Fibroblast of lung (primary cell): ENCODE data around the gene PWWP2B. TPM values are rescaled to one million over a fixed set of nuclear protein-coding genes. Genes with fewer than 3 reads are reported as not detected.

ENCODE experiments used
- DNase-seq, 2 donors: peaks; one replicate each; pipeline versions ENCODE4 v3.0.0 to v3.0.0-alpha.2; 2010; ENCODE audit warnings: low read depth in 2 of 2
- H2AFZ ChIP-seq: 2 replicates; pipeline ENCODE4 v1.5.1; 2012; ENCODE audit warnings: low read length, control low read depth, inconsistent platforms
- H3K27ac ChIP-seq: 2 replicates; pipeline ENCODE4 v1.5.1; 2011; ENCODE audit warnings: low read length, control low read depth; ENCODE audit not compliant: insufficient read depth
- H3K27me3 ChIP-seq: 2 replicates; pipeline ENCODE4 v1.5.1; 2011; ENCODE audit warnings: mild to moderate bottlenecking, low read length; ENCODE audit not compliant: control insufficient read depth, insufficient read depth
- H3K36me3 ChIP-seq: 2 replicates; pipeline ENCODE4 v1.5.1; 2011; ENCODE audit warnings: low read length; ENCODE audit not compliant: control insufficient read depth, insufficient read depth
- H3K4me1 ChIP-seq: 2 replicates; pipeline ENCODE4 v1.5.1; 2011; ENCODE audit warnings: low read length; ENCODE audit not compliant: control insufficient read depth, insufficient read depth; ENCODE audit errors: extremely low read depth
- H3K4me2 ChIP-seq: 2 replicates; pipeline ENCODE4 v1.5.1; 2011; ENCODE audit warnings: low read length, control low read depth; ENCODE audit not compliant: insufficient read depth; ENCODE audit errors: extremely low read depth
- H3K4me3 ChIP-seq, 4 experiments: fragments of 200-600 bp in 1 of 4; sonication (generic) in 1 of 4; replicated peaks in 1 of 4; 2 replicates each; pipeline ENCODE4 v1.5.1; 2011 to 2016; ENCODE audit warnings: low read length in 4 of 4, low read depth in 3 of 4, mild to moderate bottlenecking in 3 of 4, control low read depth in 2 of 4, inconsistent platforms in 1 of 4, mixed read lengths in 1 of 4; ENCODE audit not compliant: insufficient read depth in 1 of 4; ENCODE audit errors: control extremely low read depth in 1 of 4
- H3K79me2 ChIP-seq: 2 replicates; pipeline ENCODE4 v1.5.1; 2012; ENCODE audit warnings: mild to moderate bottlenecking, low read length, inconsistent platforms; ENCODE audit not compliant: control insufficient read depth, insufficient read depth
- H3K9ac ChIP-seq: 2 replicates; pipeline ENCODE4 v1.5.1; 2011; ENCODE audit warnings: mild to moderate bottlenecking, low read length, control low read depth; ENCODE audit not compliant: insufficient read depth
- H3K9me3 ChIP-seq: 2 replicates; pipeline ENCODE4 v1.5.1; 2012; ENCODE audit warnings: low read depth, low read length; ENCODE audit not compliant: control insufficient read depth, insufficient read depth
- H4K20me1 ChIP-seq: 2 replicates; pipeline ENCODE4 v1.5.1; 2011; ENCODE audit warnings: low read length; ENCODE audit not compliant: control insufficient read depth, insufficient read depth; ENCODE audit errors: extremely low read depth
- EZH2 ChIP-seq: IDR thresholded peaks from 2 replicates; pipeline ENCODE4 v1.5.1; 2012; ENCODE audit warnings: low read length, control low read depth, mild to moderate bottlenecking; ENCODE audit errors: missing control alignments
- polyA plus RNA-seq, 2 donors: library from polyadenylated mRNA; depleted of rRNA in 1 of 2; stranded (reverse) in 1 of 2; unstranded in 1 of 2; fragments of >200 nt; gene quantifications; 2 replicates each; pipeline ENCODE4 v1.2.1, GENCODE V29; 2011 to 2012; ENCODE audit warnings: missing spikeins in 1 of 2
- total RNA-seq: library from RNA; depleted of rRNA; stranded (reverse); fragments of >200 nt; gene quantifications from 2 replicates; pipeline ENCODE4 v1.2.1, GENCODE V29; 2014
- TF ChIP-seq, protein P1 (sequence below), 2 donors: IDR thresholded peaks in 1 of 2; conservative IDR thresholded peaks in 1 of 2; 1 replicate in 1 of 2; 2 replicates in 1 of 2; pipeline ENCODE4 v1.5.1; 2011 to 2012; ENCODE audit warnings: low read length in 2 of 2, control low read depth in 1 of 2, inconsistent platforms in 1 of 2, low read depth in 1 of 2, mild to moderate bottlenecking in 1 of 2

PWWP2B gene
- total and polyA plus RNA-seq, 2 donors (not counting 1 experiment from before 2014, with no cell fraction given) = 1.5 to 15.9 TPM

- Histone ChIP-seq H3K9me3 (no peaks in the 10 kb centered on the region), H3K36me3 (no peaks in the 10 kb centered on the region), H3K9ac (no peak overlapping the region), H3K4me3 (no peak overlapping the region), H4K20me1 (no peaks in the 10 kb centered on the region), H3K4me2 (no peak overlapping the region), H3K79me2 (no peaks in the 10 kb centered on the region), H3K27ac (no peak overlapping the region), H2AFZ (no peak overlapping the region), H3K4me1 (no peaks in the 10 kb centered on the region), H3K27me3 (no peaks in the 10 kb centered on the region)
- TF ChIP-seq EZH2 = no peak
- TF ChIP-seq, protein P1, sequence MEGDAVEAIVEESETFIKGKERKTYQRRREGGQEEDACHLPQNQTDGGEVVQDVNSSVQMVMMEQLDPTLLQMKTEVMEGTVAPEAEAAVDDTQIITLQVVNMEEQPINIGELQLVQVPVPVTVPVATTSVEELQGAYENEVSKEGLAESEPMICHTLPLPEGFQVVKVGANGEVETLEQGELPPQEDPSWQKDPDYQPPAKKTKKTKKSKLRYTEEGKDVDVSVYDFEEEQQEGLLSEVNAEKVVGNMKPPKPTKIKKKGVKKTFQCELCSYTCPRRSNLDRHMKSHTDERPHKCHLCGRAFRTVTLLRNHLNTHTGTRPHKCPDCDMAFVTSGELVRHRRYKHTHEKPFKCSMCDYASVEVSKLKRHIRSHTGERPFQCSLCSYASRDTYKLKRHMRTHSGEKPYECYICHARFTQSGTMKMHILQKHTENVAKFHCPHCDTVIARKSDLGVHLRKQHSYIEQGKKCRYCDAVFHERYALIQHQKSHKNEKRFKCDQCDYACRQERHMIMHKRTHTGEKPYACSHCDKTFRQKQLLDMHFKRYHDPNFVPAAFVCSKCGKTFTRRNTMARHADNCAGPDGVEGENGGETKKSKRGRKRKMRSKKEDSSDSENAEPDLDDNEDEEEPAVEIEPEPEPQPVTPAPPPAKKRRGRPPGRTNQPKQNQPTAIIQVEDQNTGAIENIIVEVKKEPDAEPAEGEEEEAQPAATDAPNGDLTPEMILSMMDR (conservative IDR thresholded peaks at IDR 0.05 in 1 of 2, IDR thresholded peaks at IDR 0.05 in 1 of 2; ENCODE audit: low read depth in 1 of 2, low read length in 2 of 2) = no peak
- no peak for DNase-seq
These were observed 5.9 kb upstream of the PWWP2B start for GRCh38 chr10:132390921-132391675.

DNA sequence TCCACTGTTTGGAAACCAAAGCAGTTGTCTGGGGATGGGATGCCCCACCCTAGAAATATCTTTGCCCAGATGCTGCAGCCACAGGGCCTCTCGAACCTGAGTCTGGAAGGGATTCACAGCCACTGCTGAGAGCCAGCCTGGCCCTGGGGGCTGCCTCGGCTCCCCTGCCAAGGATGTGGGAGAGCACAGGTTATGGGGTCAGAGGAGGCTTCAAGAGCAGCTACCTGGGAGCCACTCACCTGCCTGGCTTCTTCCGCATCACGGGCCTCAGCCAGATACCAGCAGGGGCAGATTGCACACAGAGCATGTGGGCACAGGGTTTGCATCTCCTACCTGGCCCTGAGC is 5.4 kb upstream of the PWWP2B start:
- Histone ChIP-seq H3K27me3 (no peaks in the 10 kb centered on the region), H3K4me2 (no peak overlapping the region), H3K27ac (no peak overlapping the region), H4K20me1 (no peaks in the 10 kb centered on the region), H3K36me3 (no peaks in the 10 kb centered on the region), H3K9me3 (no peaks in the 10 kb centered on the region), H3K9ac (no peak overlapping the region), H2AFZ (no peak overlapping the region), H3K4me3 (no peak overlapping the region), H3K79me2 (no peaks in the 10 kb centered on the region), H3K4me1 (no peaks in the 10 kb centered on the region)
- TF ChIP-seq, protein P1 (conservative IDR thresholded peaks at IDR 0.05 in 1 of 2, IDR thresholded peaks at IDR 0.05 in 1 of 2; ENCODE audit: low read depth in 1 of 2, low read length in 2 of 2) = no peak
- no peak for TF ChIP-seq EZH2
- DNase-seq = no peak

GRCh38 chr10:132392184-132392800 is 4.7 kb upstream of the PWWP2B start:
- no peaks in the 10 kb centered on the region for H3K9me3 ChIP-seq
- no peaks in the 10 kb centered on the region for H3K36me3 ChIP-seq
- no peak overlapping the region for H2AFZ ChIP-seq
- H3K9ac ChIP-seq = no peak overlapping the region
- no peaks in the 10 kb centered on the region for H4K20me1 ChIP-seq
- no peak overlapping the region for H3K27ac ChIP-seq
- no peaks in the 10 kb centered on the region for H3K79me2 ChIP-seq
- TF ChIP-seq, protein P1 (conservative IDR thresholded peaks at IDR 0.05 in 1 of 2, IDR thresholded peaks at IDR 0.05 in 1 of 2; ENCODE audit: low read depth in 1 of 2, low read length in 2 of 2) = no peak
- TF ChIP-seq EZH2 = no peak
- H3K4me3 ChIP-seq = no peak overlapping the region
- H3K4me1 ChIP-seq = no peaks in the 10 kb centered on the region
- no peak for DNase-seq
- H3K27me3 ChIP-seq = no peaks in the 10 kb centered on the region
- H3K4me2 ChIP-seq = no peak overlapping the region
